Esophagus muscularis mucosa (tissue), 4 donors: ENCODE measurements around the gene PISD. TPM values are rescaled to one million over a fixed set of nuclear protein-coding genes. Genes with fewer than 3 reads are reported as not detected.

Experiments
- DNase-seq: peaks from one replicate; pipeline ENCODE4 v3.0.0-alpha.2; 2017; ENCODE audit errors: extremely low spot score
- H3K27ac ChIP-seq, 4 donors: fragments of 200-600 bp; sonication (generic); replicated peaks in 1 of 4; 1 replicate in 3 of 4; 2 replicates in 1 of 4; pipeline ENCODE4 v1.5.1; 2016 to 2019; ENCODE audit warnings: mild to moderate bottlenecking in 1 of 4
- H3K27me3 ChIP-seq, 4 donors: fragments of 200-600 bp; sonication (generic); one replicate each; pipeline versions ENCODE4 v1.5.1 to v1.6.0; 2016 to 2019
- H3K36me3 ChIP-seq, 4 donors: fragments of 200-600 bp; sonication (generic); one replicate each; pipeline ENCODE4 v1.5.1; 2016 to 2019
- H3K4me1 ChIP-seq, 4 donors: fragments of 200-600 bp; sonication (generic); one replicate each; pipeline ENCODE4 v1.5.1; 2016 to 2019
- H3K4me3 ChIP-seq, 4 donors: fragments of 200-600 bp; sonication (generic); 1 replicate in 2 of 4; 2 replicates in 2 of 4; pipeline ENCODE4 v1.5.1; 2016 to 2019; ENCODE audit warnings: mild to moderate bottlenecking in 4 of 4, moderate library complexity in 1 of 4
- H3K9me3 ChIP-seq, 4 donors: fragments of 200-600 bp; sonication (generic); 1 replicate in 3 of 4; 2 replicates in 1 of 4; pipeline ENCODE4 v1.5.1; 2016 to 2019
- CTCF ChIP-seq, 3 experiments: fragments of 200-600 bp in 2 of 3; fragments of 450-650 bp in 1 of 3; sonication (generic) in 2 of 3; IDR thresholded peaks; one replicate each; pipeline ENCODE4 v1.5.1; 2017 to 2019; ENCODE audit warnings: antibody characterized with exemption in 3 of 3, mild to moderate bottlenecking in 2 of 3, moderate library complexity in 1 of 3
- EP300 ChIP-seq: sonication (generic); formaldehyde crosslinking; IDR thresholded peaks from one replicate; pipeline ENCODE4 v1.6.1; 2017; ENCODE audit warnings: antibody characterized with exemption
- POLR2A ChIP-seq: fragments of 450-650 bp; IDR thresholded peaks from one replicate; pipeline ENCODE4 v1.6.1; 2017; ENCODE audit warnings: antibody characterized with exemption, moderate library complexity, mild to moderate bottlenecking, low read depth
- POLR2AphosphoS5 ChIP-seq, 2 donors: sonication (generic); formaldehyde crosslinking; IDR thresholded peaks; one replicate each; pipeline ENCODE4 v1.6.1; 2017; ENCODE audit warnings: antibody characterized with exemption in 2 of 2
- WGBS: methylation state at CpG from one replicate; pipeline ENCODE4 v1.1.5; 2018; 5-methylcytosine and 5-hydroxymethylcytosine counted together
- intact Hi-C: fragments of 100-400 bp; cut with DNase I; formaldehyde crosslinking; loops from one replicate; pipeline ENCODE4 v1.15.1; 2023
- total RNA-seq, 4 donors: library from RNA; depleted of rRNA; stranded (reverse); fragments of >200 nt; gene quantifications; one replicate each; pipeline versions ENCODE4 v1.1.0 to v1.2.1, GENCODE V29; 2016

The PISD gene
- total RNA-seq, 4 donors from 2014 or later = 14.1 to 40.1 (median 26.2) TPM

- no peak for DNase-seq
- Histone ChIP-seq H3K36me3 (peaks cover 7 to 64% (median 58%) of the 10 kb centered on the region in 4 donors), H3K9me3 (no peaks in the 10 kb centered on the region), H3K27ac (no peak overlapping the region), H3K4me1 (peaks cover 17 to 31% (median 20%) of the 10 kb centered on the region in 4 donors), H3K4me3 (no peak overlapping the region), H3K27me3 (no peaks in the 10 kb centered on the region)
- intact Hi-C loops = loop anchor here (10.0 kb wide), 1 partner anchor 277 kb away; the partner anchor contains the start of gene PATZ1
- WGBS = 92% methylated on average over 5 of the region's 19 CpGs
- no peak for TF ChIP-seq EP300
- no peak for TF ChIP-seq CTCF (IDR thresholded peaks at IDR 0.05)
- no peak for TF ChIP-seq POLR2AphosphoS5 (IDR thresholded peaks at IDR 0.05)
Measured at GRCh38 chr22:31621507-31622124, 40.4 kb downstream of the PISD start.

- Histone ChIP-seq H3K27ac (no peak overlapping the region), H3K4me1 (peaks cover 11 to 31% (median 20%) of the 10 kb centered on the region in 4 donors), H3K4me3 (no peak overlapping the region), H3K27me3 (no peaks in the 10 kb centered on the region), H3K36me3 (peaks cover 7 to 64% (median 60%) of the 10 kb centered on the region in 4 donors), H3K9me3 (no peaks in the 10 kb centered on the region)
- 77% methylated on average over 9 of the region's 20 CpGs for WGBS
- TF ChIP-seq POLR2AphosphoS5 (IDR thresholded peaks at IDR 0.05) (no peak), CTCF (IDR thresholded peaks at IDR 0.05) (no peak), POLR2A (no peak), EP300 (no peak)
- no peak for DNase-seq
- intact Hi-C loops = loop anchor here (10.0 kb wide), 1 partner anchor 276 kb away; the partner anchor contains the start of gene PATZ1
Measured at GRCh38 chr22:31620756-31621480, 41.1 kb downstream of the PISD start.

- no peak overlapping the region for H3K27ac ChIP-seq
- no peak for DNase-seq
- H3K9me3 ChIP-seq = no peaks in the 10 kb centered on the region
- 89% methylated on average over 14 of the region's 14 CpGs for WGBS
- H3K4me3 ChIP-seq = no peak overlapping the region
- H3K27me3 ChIP-seq = no peaks in the 10 kb centered on the region
- H3K4me1 ChIP-seq = peaks cover 13 to 31% (median 20%) of the 10 kb centered on the region in 4 donors
- TF ChIP-seq POLR2AphosphoS5 (IDR thresholded peaks at IDR 0.05) (no peak), CTCF (IDR thresholded peaks at IDR 0.05) (no peak), POLR2A (no peak), EP300 (no peak)
- intact Hi-C loops = loop anchor here (10.0 kb wide), 1 partner anchor 275 kb away; the partner anchor contains the start of gene PATZ1
- H3K36me3 ChIP-seq = peaks cover 7 to 64% (median 60%) of the 10 kb centered on the region in 4 donors
Measured at GRCh38 chr22:31619611-31620300, 42.3 kb downstream of the PISD start.

- peaks cover 18 to 35% (median 23%) of the 10 kb centered on the region in 4 donors for H3K4me1 ChIP-seq
- TF ChIP-seq EP300 (no peak), POLR2A (no peak), POLR2AphosphoS5 (IDR thresholded peaks at IDR 0.05) (no peak), CTCF (IDR thresholded peaks at IDR 0.05) (no peak)
- 68% methylated on average over 5 of the region's 5 CpGs for WGBS
- H3K27ac ChIP-seq = no peak overlapping the region
- no peaks in the 10 kb centered on the region for H3K9me3 ChIP-seq
- no peak for DNase-seq
- intact Hi-C loops = no loop called here
- H3K27me3 ChIP-seq = no peaks in the 10 kb centered on the region
- peaks cover 7 to 62% (median 60%) of the 10 kb centered on the region in 4 donors for H3K36me3 ChIP-seq
- no peak overlapping the region for H3K4me3 ChIP-seq
Measured at GRCh38 chr22:31618471-31619176, 43.4 kb downstream of the PISD start.
